GM12874 (cell line): ENCODE results near the gene ALG10B.

Experiments
- TF ChIP-seq, protein P1 (sequence below): IDR thresholded peaks from 2 replicates; pipeline ENCODE4 v1.5.1; 2011; ENCODE audit warnings: low read depth, mild to moderate bottlenecking, control low read depth, low read length, moderate library complexity; ENCODE audit not compliant: insufficient read depth

The ALG10B gene

DNA sequence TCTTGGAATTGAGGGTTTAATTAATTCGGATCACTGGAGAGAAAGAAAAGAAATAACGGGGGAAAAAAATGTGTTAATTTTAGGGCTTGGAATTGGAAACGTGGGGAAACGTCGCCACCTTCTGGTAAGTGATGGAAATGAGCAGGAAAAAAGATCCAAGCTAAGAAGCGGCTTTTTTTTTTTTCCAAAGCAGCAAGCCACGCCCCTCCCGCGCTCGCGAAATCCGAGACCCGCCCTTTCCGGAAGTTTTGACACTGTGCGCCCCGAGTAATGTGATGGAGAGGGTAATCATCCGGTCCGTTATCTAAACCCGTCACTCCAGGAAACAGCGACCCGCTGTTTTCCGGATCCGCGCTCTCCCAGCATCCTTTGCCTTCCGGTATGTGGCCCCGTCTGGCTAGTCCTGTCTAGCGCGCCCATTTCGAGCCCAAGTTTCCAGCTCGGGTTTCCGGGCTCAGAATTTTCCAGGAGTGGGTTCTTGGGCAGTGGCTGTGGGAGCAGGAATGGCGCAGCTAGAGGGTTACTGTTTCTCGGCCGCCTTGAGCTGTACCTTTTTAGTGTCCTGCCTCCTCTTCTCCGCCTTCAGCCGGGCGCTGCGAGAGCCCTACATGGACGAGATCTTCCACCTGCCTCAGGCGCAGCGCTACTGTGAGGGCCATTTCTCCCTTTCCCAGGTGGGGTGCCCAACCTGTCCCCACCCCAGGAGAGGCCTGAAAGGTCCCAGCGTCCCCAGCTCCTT is at the start of gene ALG10B:
TSS of gene ALG10B (plus strand) at position 384 of the 739 bp plus-strand sequence. CDS start at position 504, 120 bp downstream.
- TF ChIP-seq, protein P1, sequence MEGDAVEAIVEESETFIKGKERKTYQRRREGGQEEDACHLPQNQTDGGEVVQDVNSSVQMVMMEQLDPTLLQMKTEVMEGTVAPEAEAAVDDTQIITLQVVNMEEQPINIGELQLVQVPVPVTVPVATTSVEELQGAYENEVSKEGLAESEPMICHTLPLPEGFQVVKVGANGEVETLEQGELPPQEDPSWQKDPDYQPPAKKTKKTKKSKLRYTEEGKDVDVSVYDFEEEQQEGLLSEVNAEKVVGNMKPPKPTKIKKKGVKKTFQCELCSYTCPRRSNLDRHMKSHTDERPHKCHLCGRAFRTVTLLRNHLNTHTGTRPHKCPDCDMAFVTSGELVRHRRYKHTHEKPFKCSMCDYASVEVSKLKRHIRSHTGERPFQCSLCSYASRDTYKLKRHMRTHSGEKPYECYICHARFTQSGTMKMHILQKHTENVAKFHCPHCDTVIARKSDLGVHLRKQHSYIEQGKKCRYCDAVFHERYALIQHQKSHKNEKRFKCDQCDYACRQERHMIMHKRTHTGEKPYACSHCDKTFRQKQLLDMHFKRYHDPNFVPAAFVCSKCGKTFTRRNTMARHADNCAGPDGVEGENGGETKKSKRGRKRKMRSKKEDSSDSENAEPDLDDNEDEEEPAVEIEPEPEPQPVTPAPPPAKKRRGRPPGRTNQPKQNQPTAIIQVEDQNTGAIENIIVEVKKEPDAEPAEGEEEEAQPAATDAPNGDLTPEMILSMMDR = peak; percentile 49

DNA sequence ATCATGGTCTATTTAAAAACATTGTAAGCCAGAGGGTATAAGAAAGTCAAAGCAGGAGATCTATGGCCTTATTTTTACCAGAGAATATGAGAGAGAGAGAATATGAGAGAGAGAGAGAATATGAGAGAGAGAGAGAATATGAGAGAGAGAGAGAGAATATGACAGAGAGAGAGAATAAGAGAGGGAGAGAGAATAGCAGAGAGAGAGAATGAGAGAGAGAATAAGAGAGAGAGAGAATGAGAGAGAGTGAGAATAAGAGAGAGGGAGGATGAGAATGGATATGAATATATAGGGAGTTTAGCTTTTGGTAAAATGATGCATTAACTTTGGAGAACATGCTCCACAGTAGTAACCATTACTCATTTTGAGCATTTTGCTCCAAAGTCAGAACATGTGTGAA is 48.0 kb upstream of the ALG10B start:
- TF ChIP-seq, protein P1 = no peak

- TF ChIP-seq, protein P1 = no peak
Observed at GRCh38 chr12:38269897-38270296, 46.7 kb upstream of the ALG10B start.

GRCh38 chr12:38279756-38280155 is 36.8 kb upstream of the ALG10B start:
- TF ChIP-seq, protein P1 = no peak

DNA sequence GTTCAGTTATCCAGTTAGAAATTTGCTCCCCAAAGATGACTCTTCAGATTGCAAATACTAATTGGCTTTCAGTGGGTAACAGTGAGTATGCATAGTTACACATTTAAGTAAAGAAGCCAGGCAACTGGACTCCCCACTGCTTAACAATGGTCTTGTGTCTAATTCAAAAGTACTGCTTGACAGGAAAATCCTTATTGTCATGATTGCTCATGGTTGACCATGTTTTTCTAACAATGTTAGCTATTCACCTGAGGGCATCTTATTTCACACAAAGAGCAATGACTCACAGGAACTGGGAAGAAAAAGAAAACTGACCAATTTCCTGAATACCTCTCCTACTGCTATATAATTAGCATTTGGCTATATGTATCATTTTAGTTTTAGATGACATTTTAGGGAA is 33.7 kb upstream of the ALG10B start:
- TF ChIP-seq, protein P1 = no peak

DNA sequence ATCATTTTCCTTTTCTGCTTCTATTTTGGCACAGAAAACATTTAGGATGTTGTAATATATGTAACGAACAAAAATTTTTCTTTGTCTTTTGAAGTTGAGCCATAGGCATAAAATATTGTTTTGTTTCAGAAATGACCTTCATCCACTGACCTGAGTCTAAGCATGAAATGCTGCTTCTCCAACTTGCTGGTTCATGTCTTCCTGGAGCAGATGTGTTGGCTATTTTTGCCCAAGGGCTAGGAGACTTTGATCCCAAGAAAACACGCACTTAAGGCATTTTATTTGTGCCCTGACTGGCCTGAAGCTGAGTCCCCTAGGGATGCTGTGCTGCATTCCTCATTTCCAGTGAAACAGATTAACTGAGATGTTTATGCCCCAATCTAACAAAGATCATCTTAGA is 27.2 kb upstream of the ALG10B start:
- TF ChIP-seq, protein P1 = no peak

DNA sequence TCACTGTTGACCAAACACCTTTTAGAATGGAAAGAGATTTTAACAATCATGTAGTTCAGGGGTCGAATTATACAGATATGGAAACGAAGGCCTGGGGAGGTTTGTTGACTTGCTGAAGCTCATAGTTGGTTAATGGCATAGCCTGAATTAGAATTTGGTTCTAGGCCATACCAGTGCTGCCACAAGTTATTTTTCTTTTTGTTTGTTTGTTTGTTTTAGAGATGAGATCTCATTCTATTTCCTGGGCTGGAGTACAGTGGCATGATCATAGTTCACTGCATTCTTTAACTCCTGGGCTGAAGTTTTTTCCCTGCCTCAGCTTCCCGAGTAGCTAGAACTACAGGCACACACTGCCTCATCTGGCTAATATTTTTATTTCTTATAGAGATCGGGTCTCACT is 25.4 kb upstream of the ALG10B start:
- TF ChIP-seq, protein P1 = no peak
